Loucy (cell line): ENCODE measurements around the gene TBC1D3B.

Source experiments
- H2AFZ ChIP-seq: fragments of 200-600 bp; sonication (generic); 2 replicates; pipeline ENCODE4 v1.6.0; 2016; ENCODE audit warnings: antibody characterized with exemption, mild to moderate bottlenecking, low read length, moderate library complexity
- H3F3A ChIP-seq: fragments of 200-600 bp; 2 replicates; pipeline ENCODE4 v1.6.0; 2016; ENCODE audit warnings: antibody characterized with exemption, low read depth, mild to moderate bottlenecking
- H3K27me3 ChIP-seq: fragments of 200-600 bp; sonication (generic); 2 replicates; pipeline ENCODE4 v1.6.1; 2014; ENCODE audit warnings: low read length, mild to moderate bottlenecking; ENCODE audit not compliant: insufficient read depth, poor library complexity, severe bottlenecking
- H3K36me3 ChIP-seq: fragments of 200-600 bp; sonication (generic); 2 replicates; pipeline ENCODE4 v1.6.1; 2016; ENCODE audit warnings: low read length; ENCODE audit not compliant: insufficient read depth
- H3K4me1 ChIP-seq: fragments of 200-600 bp; sonication (generic); 2 replicates; pipeline ENCODE4 v1.5.1; 2014; ENCODE audit warnings: low read length, mild to moderate bottlenecking; ENCODE audit not compliant: insufficient read depth, poor library complexity, severe bottlenecking
- H3K4me2 ChIP-seq: fragments of 200-600 bp; sonication (generic); 2 replicates; pipeline ENCODE4 v1.6.0; 2014; ENCODE audit warnings: antibody characterized with exemption, low read length, low read depth, mild to moderate bottlenecking; ENCODE audit not compliant: poor library complexity, severe bottlenecking
- H3K4me3 ChIP-seq: fragments of 200-600 bp; sonication (generic); 2 replicates; pipeline ENCODE4 v1.5.1; 2014; ENCODE audit warnings: low read length, mild to moderate bottlenecking, mixed read lengths; ENCODE audit not compliant: poor library complexity, severe bottlenecking
- H3K79me2 ChIP-seq: fragments of 200-600 bp; sonication (generic); 2 replicates; pipeline ENCODE4 v1.6.1; 2014; ENCODE audit warnings: low read length; ENCODE audit not compliant: insufficient read depth
- H3K9ac ChIP-seq: fragments of 200-600 bp; sonication (generic); 2 replicates; pipeline ENCODE4 v1.6.0; 2014; ENCODE audit warnings: mild to moderate bottlenecking, low read depth, low read length, moderate library complexity; ENCODE audit not compliant: poor library complexity, severe bottlenecking
- H3K9me2 ChIP-seq: fragments of 200-600 bp; sonication (generic); replicated peaks from 2 replicates; pipeline ENCODE4 v1.6.1; 2016; ENCODE audit warnings: low read depth, low read length, mixed read lengths
- H3K9me3 ChIP-seq: fragments of 200-600 bp; sonication (generic); 2 replicates; pipeline ENCODE4 v1.6.1; 2014; ENCODE audit warnings: mild to moderate bottlenecking, antibody characterized with exemption, low read length, low read depth; ENCODE audit not compliant: insufficient read depth
- H4K20me1 ChIP-seq: fragments of 200-600 bp; sonication (generic); 2 replicates; pipeline ENCODE4 v1.6.0; 2014; ENCODE audit warnings: antibody characterized with exemption, low read length, mild to moderate bottlenecking; ENCODE audit not compliant: insufficient read depth, poor library complexity, severe bottlenecking
- CTCF ChIP-seq: fragments of 200-600 bp; sonication (generic); conservative IDR thresholded peaks from 2 replicates; pipeline ENCODE4 v1.5.1; 2014; ENCODE audit warnings: mild to moderate bottlenecking, antibody characterized with exemption, low read length
- EZH2phosphoT487 ChIP-seq: fragments of 200-600 bp; IDR thresholded peaks from 2 replicates; pipeline ENCODE4 v1.6.1; 2018; ENCODE audit warnings: antibody characterized with exemption, mild to moderate bottlenecking, moderate library complexity, borderline replicate concordance

The TBC1D3B gene

DNA sequence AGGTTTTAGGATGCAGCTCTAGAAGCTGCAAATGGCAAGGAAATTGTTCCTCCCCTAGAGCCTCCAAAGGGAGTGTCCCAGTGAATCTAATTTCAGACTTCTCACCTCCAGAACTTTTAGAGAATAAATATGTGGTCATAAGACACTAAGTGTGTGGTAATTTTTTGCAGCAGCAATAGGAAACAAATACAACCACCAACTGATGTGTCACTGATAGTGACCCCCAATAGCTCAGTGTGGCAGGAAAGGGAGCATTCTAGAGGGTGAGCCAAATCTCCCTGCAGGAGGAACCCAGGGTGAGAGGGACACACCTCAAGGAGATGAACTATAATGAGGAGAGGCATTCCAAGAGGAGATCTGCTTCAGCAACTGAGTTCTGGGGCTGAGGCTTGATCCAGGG lies 38.5 kb upstream of the TBC1D3B start:
- H3K4me3 ChIP-seq, result no peak overlapping the region
- no peaks in the 10 kb centered on the region for H3K9me2 ChIP-seq
- H4K20me1 ChIP-seq, result no peaks in the 10 kb centered on the region
- no peak overlapping the region for H3K9ac ChIP-seq
- H3F3A ChIP-seq, result no peaks in the 10 kb centered on the region
- no peak overlapping the region for H2AFZ ChIP-seq
- H3K79me2 ChIP-seq, result no peaks in the 10 kb centered on the region
- no peaks in the 10 kb centered on the region for H3K4me1 ChIP-seq
- no peaks in the 10 kb centered on the region for H3K27me3 ChIP-seq
- no peak for TF ChIP-seq EZH2phosphoT487
- TF ChIP-seq CTCF, result no peak
- H3K4me2 ChIP-seq, result no peak overlapping the region
- H3K36me3 ChIP-seq, result no peaks in the 10 kb centered on the region
- H3K9me3 ChIP-seq, result no peaks in the 10 kb centered on the region

GRCh38 chr17:36213695-36214094 lies 37.3 kb upstream of the TBC1D3B start:
- no peak for TF ChIP-seq CTCF
- no peak for TF ChIP-seq EZH2phosphoT487
- H3K36me3 ChIP-seq, result no peaks in the 10 kb centered on the region
- no peak overlapping the region for H3K4me2 ChIP-seq
- no peak overlapping the region for H3K9ac ChIP-seq
- H3K9me3 ChIP-seq, result no peaks in the 10 kb centered on the region
- H3K27me3 ChIP-seq, result no peaks in the 10 kb centered on the region
- H4K20me1 ChIP-seq, result no peaks in the 10 kb centered on the region
- no peak overlapping the region for H3K4me3 ChIP-seq
- H2AFZ ChIP-seq, result no peak overlapping the region
- H3K79me2 ChIP-seq, result no peaks in the 10 kb centered on the region
- H3F3A ChIP-seq, result no peaks in the 10 kb centered on the region
- H3K4me1 ChIP-seq, result no peaks in the 10 kb centered on the region
- H3K9me2 ChIP-seq, result no peaks in the 10 kb centered on the region

GRCh38 chr17:36212966-36213365 lies 36.5 kb upstream of the TBC1D3B start:
- no peaks in the 10 kb centered on the region for H3F3A ChIP-seq
- H3K9me3 ChIP-seq, result no peaks in the 10 kb centered on the region
- no peaks in the 10 kb centered on the region for H3K9me2 ChIP-seq
- TF ChIP-seq CTCF (no peak), EZH2phosphoT487 (no peak)
- no peak overlapping the region for H2AFZ ChIP-seq
- H3K9ac ChIP-seq, result no peak overlapping the region
- no peaks in the 10 kb centered on the region for H3K36me3 ChIP-seq
- no peak overlapping the region for H3K4me2 ChIP-seq
- no peak overlapping the region for H3K4me3 ChIP-seq
- H3K4me1 ChIP-seq, result no peaks in the 10 kb centered on the region
- no peaks in the 10 kb centered on the region for H3K27me3 ChIP-seq
- no peaks in the 10 kb centered on the region for H3K79me2 ChIP-seq
- H4K20me1 ChIP-seq, result no peaks in the 10 kb centered on the region
